ENCODE results near the gene JCAD. TPM values are rescaled to one million over a fixed set of nuclear protein-coding genes. Genes with fewer than 3 reads are reported as not detected.

JCAD gene
- total and polyA plus RNA-seq, 2 experiments from 2014 or later = 0.78 to 2.1 TPM

- H3K27ac ChIP-seq (ENCODE audit: low read depth) = no peak overlapping the region
- ATAC-seq (no peak), DNase-seq (ENCODE audit: low spot score) (no peak)
- H4K20me1 ChIP-seq (replicated peaks; ENCODE audit: insufficient read depth) = no peaks in the 10 kb centered on the region
- H3K4me1 ChIP-seq (ENCODE audit: insufficient read depth) = peaks cover 19% of the 10 kb centered on the region
- H3K36me3 Mint-ChIP-seq (ENCODE audit: low read depth) = no peaks in the 10 kb centered on the region; the same call in 2 of the 3 replicates
- H3K4me3 ChIP-seq = no peak overlapping the region
- no peak overlapping the region for H3K4me2 ChIP-seq
- H2AFZ ChIP-seq = no peak overlapping the region
- H3K27me3 Mint-ChIP-seq (ENCODE audit: insufficient read depth, low read depth, poor library complexity) = peaks cover 21% of the 10 kb centered on the region
- H3K4me3 Mint-ChIP-seq = no peak overlapping the region
- H3K27ac Mint-ChIP-seq = no peak overlapping the region
- peaks cover 18% of the 10 kb centered on the region for H3K4me1 Mint-ChIP-seq
- TF ChIP-seq JUNB (IDR thresholded peaks at IDR 0.05; ENCODE audit: unreplicated experiment) (no peak), EZH2 (IDR thresholded peaks at IDR 0.05; ENCODE audit: low read depth, unreplicated experiment) (no peak), STAT1 (IDR thresholded peaks at IDR 0.05; ENCODE audit: unreplicated experiment) (no peak), CREB1 (CRISPR knock-in tag; IDR thresholded peaks at IDR 0.05; ENCODE audit: low read depth) (no peak), ZNF114 (CRISPR knock-in tag; IDR thresholded peaks at IDR 0.05) (no peak), POLR2AphosphoS5 (IDR thresholded peaks at IDR 0.05; ENCODE audit: low read depth) (no peak), ZNF331 (CRISPR knock-in tag; IDR thresholded peaks at IDR 0.05; ENCODE audit: low read depth) (no peak), ETS1 (IDR thresholded peaks at IDR 0.05) (no peak), EZH2phosphoT487 (IDR thresholded peaks at IDR 0.05; ENCODE audit: unreplicated experiment) (no peak), REST (IDR thresholded peaks at IDR 0.05; ENCODE audit: unreplicated experiment) (no peak)
- H3K27me3 ChIP-seq (ENCODE audit: insufficient read depth) = peaks cover 35% of the 10 kb centered on the region
- no peaks in the 10 kb centered on the region for H3K79me2 ChIP-seq (replicated peaks; ENCODE audit: insufficient read depth)
- no peaks in the 10 kb centered on the region for H3F3A ChIP-seq (replicated peaks; ENCODE audit: low read depth)
- H3K9me2 ChIP-seq (ENCODE audit: insufficient read depth) = no peaks in the 10 kb centered on the region
- H3K9me3 Mint-ChIP-seq = no peaks in the 10 kb centered on the region; the same call in 2 of the 3 replicates
- H3K36me3 ChIP-seq (ENCODE audit: insufficient read depth) = no peaks in the 10 kb centered on the region
Measured at GRCh38 chr10:30062090-30062489, 2.7 kb upstream of the JCAD start.

- peak; percentile 38 for DNase-seq (ENCODE audit: low spot score)
- peak; percentile 58 for TF ChIP-seq EZH2 (IDR thresholded peaks at IDR 0.05; ENCODE audit: low read depth, unreplicated experiment)
- no peak for TF ChIP-seq CREB1 (CRISPR knock-in tag; IDR thresholded peaks at IDR 0.05; ENCODE audit: low read depth)
- H3F3A ChIP-seq (replicated peaks; ENCODE audit: low read depth) = no peaks in the 10 kb centered on the region
- Mint-ChIP-seq H3K27ac (no peak overlapping the region), H3K36me3 (ENCODE audit: low read depth) (no peaks in the 10 kb centered on the region; the same call in 2 of the 3 replicates), H3K4me3 (peak overlapping the region; percentile 77), H3K27me3 (ENCODE audit: insufficient read depth, low read depth, poor library complexity) (peaks cover 22% of the 10 kb centered on the region), H3K9me3 (no peaks in the 10 kb centered on the region; the same call in 2 of the 3 replicates), H3K4me1 (peaks cover 33% of the 10 kb centered on the region)
- H4K20me1 ChIP-seq (replicated peaks; ENCODE audit: insufficient read depth) = no peaks in the 10 kb centered on the region
- peak overlapping the region; percentile 83 for H2AFZ ChIP-seq
- H3K79me2 ChIP-seq (replicated peaks; ENCODE audit: insufficient read depth) = no peaks in the 10 kb centered on the region
- ATAC-seq = peak; percentile 63
- peaks cover 31% of the 10 kb centered on the region for H3K4me1 ChIP-seq (ENCODE audit: insufficient read depth)
- no peaks in the 10 kb centered on the region for H3K36me3 ChIP-seq (ENCODE audit: insufficient read depth)
- no peaks in the 10 kb centered on the region for H3K9me2 ChIP-seq (ENCODE audit: insufficient read depth)
- H3K27me3 ChIP-seq (ENCODE audit: insufficient read depth) = peaks cover 36% of the 10 kb centered on the region
- H3K27ac ChIP-seq (ENCODE audit: low read depth) = no peak overlapping the region
- peak overlapping the region; percentile 95 for H3K4me2 ChIP-seq
- H3K4me3 ChIP-seq = peak overlapping the region; percentile 72
Measured at GRCh38 chr10:30058570-30059132, 735 bp downstream of the JCAD start.

Data from GM23338 (cell line).